HG03575 (cell line): ENCODE data around the gene MET.
"Not testable (repeated sequence)": the region's sequence is repeated elsewhere in the genome, so short reads cannot be mapped to it uniquely, and the experiment has no call there.

ENCODE experiments used
- ATAC-seq: cut with Tn5 transposase; IDR thresholded peaks from one replicate; pipeline ENCODE4 v1.9.1; 2021; ENCODE audit not compliant: unreplicated experiment, insufficient number of reproducible peaks, low FRiP score; ENCODE audit errors: extremely low read depth

Gene MET

GRCh38 chr7:116671681-116672595 lies at the start of gene MET:
MET (plus strand) TSS chr7:116672196; CDS start chr7:116699085, 26,889 bp downstream.
- ATAC-seq: peak; percentile 78

GRCh38 chr7:116626886-116627285 lies 45.1 kb upstream of the MET start:
- no peak for ATAC-seq

- no peak for ATAC-seq
These were observed 42.9 kb upstream of the MET start for GRCh38 chr7:116629051-116629463.

- peak; percentile 91 for ATAC-seq
These were observed 41.6 kb upstream of the MET start for GRCh38 chr7:116630357-116630756.

- ATAC-seq: no peak
These were observed 40.9 kb upstream of the MET start for GRCh38 chr7:116630932-116631671.

GRCh38 chr7:116631676-116632075 lies 40.3 kb upstream of the MET start:
- no peak for ATAC-seq

- no peak for ATAC-seq
These were observed 39.6 kb upstream of the MET start for GRCh38 chr7:116632384-116632783.

GRCh38 chr7:116633131-116633988 lies 38.6 kb upstream of the MET start:
- ATAC-seq: no peak

- no peak for ATAC-seq
These were observed 35.0 kb upstream of the MET start for GRCh38 chr7:116636997-116637396.

- not testable (repeated sequence) for ATAC-seq
These were observed 33.4 kb upstream of the MET start for GRCh38 chr7:116638592-116638991.

GRCh38 chr7:116641551-116642153 lies 30.3 kb upstream of the MET start:
- ATAC-seq: no peak

- not testable (repeated sequence) for ATAC-seq
These were observed 28.8 kb upstream of the MET start for GRCh38 chr7:116643148-116643547.

- ATAC-seq: no peak
These were observed 27.4 kb upstream of the MET start for GRCh38 chr7:116644628-116645027.

- ATAC-seq: no peak
These were observed 24.7 kb upstream of the MET start for GRCh38 chr7:116647290-116647689.

- ATAC-seq: no peak
These were observed 24.1 kb upstream of the MET start for GRCh38 chr7:116647861-116648260.

GRCh38 chr7:116650436-116650835 lies 21.6 kb upstream of the MET start:
- ATAC-seq: no peak

GRCh38 chr7:116652793-116653192 lies 19.2 kb upstream of the MET start:
- no peak for ATAC-seq

- no peak for ATAC-seq
These were observed 18.8 kb upstream of the MET start for GRCh38 chr7:116653204-116653603.

- no peak for ATAC-seq
These were observed 18.4 kb upstream of the MET start for GRCh38 chr7:116653646-116654045.
